IPS-20b (cell line): ENCODE data around the gene COL5A1.

Experiments
- H3K27ac ChIP-seq: one replicate; pipeline ENCODE4 v1.5.1; 2013; ENCODE audit warnings: low read length
- H3K27me3 ChIP-seq: 2 replicates; pipeline ENCODE4 v1.6.1; 2013; ENCODE audit warnings: mild to moderate bottlenecking, low read length, inconsistent platforms; ENCODE audit not compliant: insufficient read depth
- H3K36me3 ChIP-seq: 2 replicates; pipeline ENCODE4 v1.6.1; 2013; ENCODE audit warnings: low read depth, mild to moderate bottlenecking, inconsistent platforms, low read length, moderate library complexity; ENCODE audit not compliant: insufficient read depth
- H3K4me1 ChIP-seq: 2 replicates; pipeline ENCODE4 v1.6.1; 2013; ENCODE audit warnings: mild to moderate bottlenecking, control low read depth, inconsistent platforms, low read length, moderate library complexity; ENCODE audit not compliant: insufficient read depth
- H3K4me3 ChIP-seq: 2 replicates; pipeline ENCODE4 v1.5.1; 2013; ENCODE audit warnings: mild to moderate bottlenecking, low read length, inconsistent platforms
- H3K9ac ChIP-seq: 2 replicates; pipeline ENCODE4 v1.6.1; 2013; ENCODE audit warnings: low read depth, mild to moderate bottlenecking, inconsistent platforms, low read length, moderate library complexity
- H3K9me3 ChIP-seq: 2 replicates; pipeline ENCODE4 v1.6.1; 2013; ENCODE audit warnings: mild to moderate bottlenecking, low read depth, low read length, inconsistent platforms; ENCODE audit not compliant: insufficient read depth

COL5A1 gene

GRCh38 chr9:134834957-134835419 lies 193.4 kb downstream of the COL5A1 start:
- no peaks in the 10 kb centered on the region for H3K9me3 ChIP-seq
- H3K36me3 ChIP-seq = no peaks in the 10 kb centered on the region
- no peak overlapping the region for H3K9ac ChIP-seq
- no peak overlapping the region for H3K27ac ChIP-seq
- H3K4me3 ChIP-seq = no peak overlapping the region
- H3K4me1 ChIP-seq = no peaks in the 10 kb centered on the region
- H3K27me3 ChIP-seq = no peaks in the 10 kb centered on the region

- Histone ChIP-seq H3K4me3 (no peak overlapping the region), H3K27me3 (no peaks in the 10 kb centered on the region), H3K9ac (no peak overlapping the region), H3K27ac (no peak overlapping the region), H3K4me1 (no peaks in the 10 kb centered on the region), H3K9me3 (no peaks in the 10 kb centered on the region), H3K36me3 (no peaks in the 10 kb centered on the region)
These were observed 193.8 kb downstream of the COL5A1 start for GRCh38 chr9:134835448-134835847.

GRCh38 chr9:134835987-134836386 lies 194.4 kb downstream of the COL5A1 start:
- Histone ChIP-seq H3K9me3 (no peaks in the 10 kb centered on the region), H3K36me3 (no peaks in the 10 kb centered on the region), H3K27ac (no peak overlapping the region), H3K4me3 (no peak overlapping the region), H3K27me3 (no peaks in the 10 kb centered on the region), H3K4me1 (no peaks in the 10 kb centered on the region), H3K9ac (no peak overlapping the region)

GRCh38 chr9:134836406-134836970 lies 194.9 kb downstream of the COL5A1 start:
- Histone ChIP-seq H3K4me3 (no peak overlapping the region), H3K9me3 (no peaks in the 10 kb centered on the region), H3K9ac (no peak overlapping the region), H3K36me3 (no peaks in the 10 kb centered on the region), H3K4me1 (no peaks in the 10 kb centered on the region), H3K27ac (no peak overlapping the region), H3K27me3 (no peaks in the 10 kb centered on the region)

GRCh38 chr9:134837529-134837928 lies 195.9 kb downstream of the COL5A1 start:
- Histone ChIP-seq H3K9ac (no peak overlapping the region), H3K27me3 (no peaks in the 10 kb centered on the region), H3K27ac (no peak overlapping the region), H3K9me3 (no peaks in the 10 kb centered on the region), H3K36me3 (no peaks in the 10 kb centered on the region), H3K4me1 (no peaks in the 10 kb centered on the region), H3K4me3 (no peak overlapping the region)

- H3K4me1 ChIP-seq = no peaks in the 10 kb centered on the region
- H3K27ac ChIP-seq = no peak overlapping the region
- H3K4me3 ChIP-seq = no peak overlapping the region
- no peaks in the 10 kb centered on the region for H3K36me3 ChIP-seq
- no peak overlapping the region for H3K9ac ChIP-seq
- no peaks in the 10 kb centered on the region for H3K9me3 ChIP-seq
- no peaks in the 10 kb centered on the region for H3K27me3 ChIP-seq
These were observed 197.2 kb downstream of the COL5A1 start for GRCh38 chr9:134838651-134839454.

- Histone ChIP-seq H3K27me3 (no peaks in the 10 kb centered on the region), H3K27ac (no peak overlapping the region), H3K9ac (no peak overlapping the region), H3K4me1 (no peaks in the 10 kb centered on the region), H3K4me3 (no peak overlapping the region), H3K9me3 (no peaks in the 10 kb centered on the region), H3K36me3 (no peaks in the 10 kb centered on the region)
These were observed 198.0 kb downstream of the COL5A1 start for GRCh38 chr9:134839455-134840125.

- no peak overlapping the region for H3K9ac ChIP-seq
These were observed 198.9 kb downstream of the COL5A1 start for GRCh38 chr9:134840511-134840910.

GRCh38 chr9:134841180-134841904 lies 199.7 kb downstream of the COL5A1 start:
- Histone ChIP-seq H3K9ac (no peak overlapping the region), H3K27ac (no peak overlapping the region), H3K9me3 (no peaks in the 10 kb centered on the region), H3K4me3 (no peak overlapping the region), H3K27me3 (no peaks in the 10 kb centered on the region), H3K36me3 (no peaks in the 10 kb centered on the region), H3K4me1 (no peaks in the 10 kb centered on the region)

More at GRCh38 chr9:134840511-134840910, 198.9 kb downstream of the COL5A1 start:
- H3K9me3 ChIP-seq = no peaks in the 10 kb centered on the region
- no peak overlapping the region for H3K27ac ChIP-seq
- no peaks in the 10 kb centered on the region for H3K36me3 ChIP-seq
- no peaks in the 10 kb centered on the region for H3K27me3 ChIP-seq
- H3K4me1 ChIP-seq = no peaks in the 10 kb centered on the region
- no peak overlapping the region for H3K4me3 ChIP-seq

- Histone ChIP-seq H3K36me3 (no peaks in the 10 kb centered on the region), H3K9me3 (no peaks in the 10 kb centered on the region), H3K27me3 (no peaks in the 10 kb centered on the region), H3K4me1 (no peaks in the 10 kb centered on the region), H3K27ac (no peak overlapping the region), H3K4me3 (no peak overlapping the region), H3K9ac (no peak overlapping the region)
These were observed 200.7 kb downstream of the COL5A1 start for GRCh38 chr9:134842321-134842720.

- Histone ChIP-seq H3K36me3 (no peaks in the 10 kb centered on the region), H3K9me3 (0 out of 2 replicates have a peak, but pooled peaks cover 7% of the 10 kb centered on the region), H3K27ac (no peak overlapping the region)
These were observed 202.1 kb downstream of the COL5A1 start for GRCh38 chr9:134843740-134844139.

More at GRCh38 chr9:134843740-134844139, 202.1 kb downstream of the COL5A1 start:
- H3K4me1 ChIP-seq = no peaks in the 10 kb centered on the region
- no peak overlapping the region for H3K4me3 ChIP-seq
- no peak overlapping the region for H3K9ac ChIP-seq
- H3K27me3 ChIP-seq = no peaks in the 10 kb centered on the region
